Astrocyte of the cerebellum (primary cell): ENCODE measurements around the gene ITPK1.

Experiments used
- DNase-seq: peaks from one replicate; pipeline ENCODE4 v3.0.0-alpha.2; 2011; ENCODE audit warnings: low read depth
- H3K4me3 ChIP-seq: 2 replicates; pipeline ENCODE4 v1.5.1; 2011; ENCODE audit warnings: mild to moderate bottlenecking, low read depth, low read length, moderate library complexity
- CTCF ChIP-seq: IDR thresholded peaks from 2 replicates; pipeline ENCODE4 v1.5.1; 2012; ENCODE audit warnings: low read length, low read depth, moderate library complexity, mild to moderate bottlenecking; ENCODE audit errors: missing control alignments
- in situ Hi-C: cut with HindIII; loops from 2 replicates; pipeline ENCODE4 v1.10.0; 2017; ENCODE audit warnings: low sequenced_read_pairs

Gene ITPK1

GRCh38 chr14:93010522-93011140 is 105.1 kb downstream of the ITPK1 start:
- H3K4me3 ChIP-seq, result no peak overlapping the region
- no peak for DNase-seq
- in situ Hi-C loops, result no loop called here
- no peak for TF ChIP-seq CTCF

GRCh38 chr14:93010130-93010499 is 105.6 kb downstream of the ITPK1 start:
- TF ChIP-seq CTCF, result no peak
- in situ Hi-C loops, result no loop called here
- no peak overlapping the region for H3K4me3 ChIP-seq
- no peak for DNase-seq

- in situ Hi-C loops, result no loop called here
- no peak for TF ChIP-seq CTCF
- no peak overlapping the region for H3K4me3 ChIP-seq
- no peak for DNase-seq
These were observed 106.1 kb downstream of the ITPK1 start for GRCh38 chr14:93009471-93010129.

DNA sequence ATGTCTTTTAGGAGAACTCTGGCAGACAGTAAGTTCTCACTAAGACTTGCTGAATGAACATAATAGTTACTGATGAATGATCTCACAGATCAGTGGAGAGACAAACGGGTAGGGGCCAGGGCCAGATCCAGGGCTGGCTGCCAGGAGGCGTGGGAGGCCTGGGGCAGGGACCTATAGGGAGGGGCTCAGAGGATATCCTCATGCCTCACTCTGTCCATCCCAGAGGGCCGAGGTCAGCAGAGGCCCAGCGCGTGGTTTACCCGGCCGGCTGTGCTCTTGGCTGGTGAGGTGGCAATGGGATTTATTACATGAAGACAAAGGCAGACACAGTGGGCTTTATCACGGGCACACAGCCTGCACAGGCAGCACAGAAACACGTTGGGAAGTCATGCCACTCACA is 107.3 kb downstream of the ITPK1 start:
- DNase-seq, result no peak
- TF ChIP-seq CTCF, result no peak
- in situ Hi-C loops, result no loop called here
- H3K4me3 ChIP-seq, result no peak overlapping the region

DNA sequence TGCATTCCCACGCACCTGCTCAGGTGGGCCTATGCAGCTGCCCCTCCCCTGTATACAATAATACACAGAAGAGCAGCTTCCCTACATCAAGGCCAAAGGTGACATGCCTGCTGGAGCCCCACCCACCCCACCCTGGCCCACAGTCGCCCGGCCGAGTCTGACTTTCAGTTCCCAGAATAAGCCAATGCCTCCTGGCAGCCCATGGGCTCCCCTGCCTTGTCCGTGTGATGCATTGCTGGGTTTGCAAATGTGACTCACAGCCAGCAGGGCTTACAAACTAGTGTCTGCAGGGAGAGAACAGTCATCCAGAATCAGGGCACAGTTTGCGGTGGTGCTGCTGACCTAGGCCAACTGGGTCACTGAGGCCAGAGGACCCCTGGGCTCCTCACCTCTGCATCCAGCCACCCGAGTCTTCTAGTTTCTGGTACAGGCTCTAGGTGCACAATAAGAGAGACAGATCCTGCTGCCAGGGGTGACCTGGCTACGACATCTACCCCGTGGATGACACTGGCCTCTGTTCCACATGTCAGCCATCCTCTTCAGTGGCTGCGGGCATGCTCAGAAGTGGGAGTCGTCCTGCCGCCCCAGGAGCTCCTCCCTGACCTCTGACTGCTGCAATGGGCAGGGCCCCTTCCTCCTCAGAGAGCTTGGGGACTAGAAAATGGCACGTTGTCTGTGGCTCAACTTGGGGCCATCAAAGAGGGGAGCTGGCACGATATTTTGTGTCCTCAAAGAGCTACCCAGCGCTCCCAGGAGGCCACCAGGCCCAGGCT is 108.3 kb downstream of the ITPK1 start:
- TF ChIP-seq CTCF, result no peak
- DNase-seq, result peak; percentile 53
- in situ Hi-C loops, result no loop called here
- no peak overlapping the region for H3K4me3 ChIP-seq

GRCh38 chr14:93006567-93007051 is 109.1 kb downstream of the ITPK1 start:
- peak; percentile 27 for DNase-seq
- H3K4me3 ChIP-seq, result no peak overlapping the region
- TF ChIP-seq CTCF, result no peak
- in situ Hi-C loops, result no loop called here
